Activated T-cell treated with anti-CD3 and anti-CD28 coated beads for 24 hours (primary cell): ENCODE results near the gene TNPO2.

Experiments
- DNase-seq: peaks from one replicate; pipeline ENCODE4 v3.0.0-alpha.2; 2020; ENCODE audit warnings: low read depth

Gene TNPO2

GRCh38 chr19:12723641-12724426 is at the start of gene TNPO2:
TNPO2 (minus strand) TSS chr19:12723932; CDS start chr19:12720977, 2,955 bp downstream.
- peak; percentile 71 for DNase-seq

GRCh38 chr19:12772323-12772722 is 48.6 kb upstream of the TNPO2 start:
- DNase-seq, result no peak

DNA sequence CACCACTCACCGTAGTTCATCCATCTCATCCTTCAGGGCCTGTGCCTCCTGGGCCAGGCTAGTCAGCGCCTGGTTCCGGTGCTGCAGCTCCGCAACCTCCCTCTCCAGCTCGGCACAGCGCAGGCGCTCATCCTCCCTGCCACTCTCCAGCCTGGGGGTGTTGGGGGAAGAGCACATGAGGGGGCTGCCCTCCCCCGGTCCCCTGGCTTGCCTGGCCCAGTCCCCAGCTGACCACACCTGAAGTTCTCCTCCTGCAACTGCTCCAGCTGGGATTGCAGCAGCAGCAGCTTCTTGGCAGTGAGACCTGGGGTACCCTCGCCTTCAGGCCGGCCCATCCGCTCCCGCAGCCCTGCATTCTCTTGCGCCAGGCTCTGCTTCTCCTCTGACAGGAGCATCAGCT is 47.2 kb upstream of the TNPO2 start:
- no peak for DNase-seq

GRCh38 chr19:12769689-12770088 is 46.0 kb upstream of the TNPO2 start:
- no peak for DNase-seq

DNA sequence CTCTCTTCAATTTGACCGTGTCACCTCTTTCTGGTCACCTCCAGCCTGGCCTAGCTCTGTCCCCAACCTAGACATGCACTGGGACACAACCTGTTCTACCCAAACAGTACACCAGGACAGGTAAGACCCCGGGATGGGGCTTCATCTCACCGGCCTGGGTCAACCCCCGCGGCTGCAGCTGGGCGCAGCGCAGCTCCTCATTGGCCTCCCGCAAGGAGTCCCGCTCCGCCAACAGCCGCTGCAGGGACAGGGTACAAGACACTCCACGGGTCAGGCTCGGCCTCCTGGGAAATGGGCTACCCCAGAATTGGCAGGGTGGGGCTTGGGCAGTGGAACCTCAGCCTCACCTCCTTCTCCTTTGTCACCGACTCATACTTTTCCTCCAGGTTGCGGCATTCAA is 43.9 kb upstream of the TNPO2 start:
- no peak for DNase-seq

DNA sequence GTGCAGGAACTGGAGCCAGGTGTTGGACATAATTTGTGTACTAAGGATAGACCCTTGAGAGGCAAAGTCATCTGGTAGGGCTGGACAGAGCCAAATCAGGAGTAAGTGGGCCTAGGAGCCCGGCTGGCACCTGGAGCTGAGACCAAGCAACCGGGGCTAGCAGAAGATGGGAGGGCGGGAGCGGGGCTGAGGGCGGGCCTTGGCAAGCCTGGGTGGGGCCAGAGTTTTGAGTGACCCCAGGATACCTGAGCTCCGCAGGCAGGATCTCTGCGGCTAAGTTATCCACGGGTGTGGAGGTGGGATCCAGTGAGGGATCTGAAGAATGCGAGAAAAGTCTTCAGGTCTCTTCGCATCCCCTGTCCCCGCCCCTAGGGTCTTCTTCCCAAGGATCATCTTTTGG is 43.4 kb upstream of the TNPO2 start:
- DNase-seq, result no peak

- DNase-seq, result peak; percentile 58
Observed at GRCh38 chr19:12766051-12766521, 42.4 kb upstream of the TNPO2 start.

DNA sequence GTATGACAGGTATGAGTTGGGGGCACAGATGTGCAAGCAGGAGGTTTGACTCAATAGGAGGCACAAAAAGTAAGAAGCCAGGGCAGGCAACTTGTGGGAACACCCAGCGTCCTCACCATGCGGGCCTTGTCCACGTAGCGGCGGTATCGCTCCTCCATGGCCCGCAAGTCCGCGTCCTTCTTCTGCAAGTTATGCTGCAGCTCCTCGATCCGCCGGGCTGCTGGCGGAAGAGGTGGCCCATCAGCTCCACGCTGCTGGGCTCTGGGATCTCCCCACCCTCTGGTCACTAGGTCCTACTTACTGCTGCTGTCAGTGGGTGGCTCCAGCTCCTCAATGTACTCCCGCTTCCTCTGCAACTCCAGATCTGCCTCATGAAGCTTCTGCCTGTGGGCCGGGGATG is 41.0 kb upstream of the TNPO2 start:
- no peak for DNase-seq

DNA sequence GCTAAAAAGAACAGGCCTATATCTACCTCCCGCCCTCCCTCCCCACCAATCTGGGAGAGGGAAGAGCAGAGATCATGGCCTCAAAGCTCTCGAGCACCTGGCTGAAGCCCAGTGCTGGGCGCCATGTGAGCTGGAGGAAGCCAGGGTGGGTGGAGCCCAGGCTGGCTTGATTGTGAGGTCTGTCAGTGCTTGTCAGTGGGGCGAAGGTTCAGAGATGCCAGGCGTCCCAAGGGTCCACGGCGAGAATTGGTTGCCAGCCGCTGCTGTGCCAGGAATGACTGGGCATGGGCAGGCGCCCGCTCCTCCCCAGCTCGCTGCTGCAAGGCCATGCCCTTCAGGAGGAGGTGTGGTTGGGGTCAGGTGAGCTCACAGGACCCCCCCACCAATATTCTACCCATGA is 39.4 kb upstream of the TNPO2 start:
- no peak for DNase-seq

- DNase-seq, result no peak
Observed at GRCh38 chr19:12759686-12760085, 36.0 kb upstream of the TNPO2 start.

- DNase-seq, result peak; percentile 54
Observed at GRCh38 chr19:12757544-12758274, 34.0 kb upstream of the TNPO2 start.

DNA sequence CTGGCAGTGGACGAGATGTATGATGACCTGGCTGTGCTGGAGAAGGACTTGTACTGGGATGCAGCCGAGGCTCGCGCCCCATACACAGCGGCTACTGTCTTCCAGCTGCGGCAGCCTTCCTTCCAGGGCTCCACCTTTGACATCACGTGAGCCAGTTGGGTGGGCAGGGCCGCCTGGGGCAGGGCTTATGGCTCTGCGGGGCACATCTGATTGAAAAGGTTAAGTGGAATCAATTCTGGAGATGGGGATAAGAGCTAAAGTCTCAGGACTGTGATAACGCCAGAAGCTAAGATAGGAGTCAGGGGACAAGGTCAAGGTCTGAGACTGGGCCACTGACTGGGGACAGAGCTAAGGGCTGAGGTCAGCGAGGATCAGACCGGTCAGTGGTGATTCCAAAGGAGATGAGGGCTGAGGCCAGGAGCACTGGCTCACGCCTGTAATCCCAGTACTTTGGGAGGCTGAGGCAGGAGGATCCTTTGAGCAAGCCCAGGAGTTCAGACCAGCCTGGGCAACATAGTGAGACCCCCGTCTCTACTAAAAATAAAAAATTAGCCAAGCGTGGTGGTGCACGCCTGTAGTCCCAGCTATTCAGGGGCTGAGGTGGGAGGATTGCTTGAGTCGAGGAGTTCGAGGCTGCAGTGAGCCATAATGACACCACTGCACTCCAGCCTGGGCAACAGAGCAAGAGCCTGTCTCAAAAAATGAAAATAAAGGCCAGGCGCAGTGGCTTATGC is 32.6 kb upstream of the TNPO2 start:
- DNase-seq, result no peak

- no peak for DNase-seq
Observed at GRCh38 chr19:12754465-12755196, 30.9 kb upstream of the TNPO2 start.

- no peak for DNase-seq
Observed at GRCh38 chr19:12752056-12752781, 28.5 kb upstream of the TNPO2 start.

DNA sequence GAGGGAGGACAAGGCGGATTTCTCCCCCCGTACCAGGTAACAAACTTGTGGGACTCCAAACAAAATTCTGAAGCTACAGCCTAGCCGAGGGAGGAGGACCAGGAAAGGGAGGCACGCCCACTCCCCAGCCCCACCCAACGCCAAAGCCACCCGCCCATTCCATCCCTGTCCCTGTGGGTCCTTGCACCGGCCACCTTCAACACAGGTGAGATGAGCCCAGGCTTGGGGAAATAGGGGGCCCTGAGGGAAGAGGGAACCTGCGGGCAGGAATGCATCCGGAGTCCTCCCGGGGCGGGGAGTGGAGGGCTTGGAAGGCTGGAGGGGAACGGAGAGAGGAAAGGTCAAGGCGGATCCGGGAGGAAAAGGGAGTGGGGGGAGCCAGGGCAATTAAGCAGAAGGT is 27.9 kb upstream of the TNPO2 start, which contains the start of gene BEST2:
TSS of gene BEST2 (plus strand) at position 157 of the 400 bp plus-strand sequence. CDS start 802 bp downstream, outside the sequence.
- no peak for DNase-seq

DNA sequence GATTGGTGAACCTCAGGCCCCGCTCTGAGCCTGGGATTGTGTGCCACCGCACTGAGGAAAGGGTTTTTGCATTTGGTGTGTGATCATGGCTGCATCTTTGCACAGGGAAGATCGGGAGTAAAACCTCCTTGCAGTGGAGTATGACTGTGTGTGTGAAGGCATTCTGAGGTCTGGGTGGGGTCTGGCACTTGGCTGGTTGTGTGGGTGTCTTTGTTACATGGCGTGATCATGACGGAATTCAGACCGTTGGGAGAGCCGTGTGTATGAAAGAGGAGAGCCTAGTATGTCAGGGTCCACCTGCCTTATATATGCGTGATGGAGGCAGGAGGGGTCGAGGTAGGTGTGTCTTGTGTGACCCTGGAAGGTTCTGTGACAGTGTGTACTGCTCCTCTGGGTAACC is 27.1 kb upstream of the TNPO2 start:
- DNase-seq, result no peak

DNA sequence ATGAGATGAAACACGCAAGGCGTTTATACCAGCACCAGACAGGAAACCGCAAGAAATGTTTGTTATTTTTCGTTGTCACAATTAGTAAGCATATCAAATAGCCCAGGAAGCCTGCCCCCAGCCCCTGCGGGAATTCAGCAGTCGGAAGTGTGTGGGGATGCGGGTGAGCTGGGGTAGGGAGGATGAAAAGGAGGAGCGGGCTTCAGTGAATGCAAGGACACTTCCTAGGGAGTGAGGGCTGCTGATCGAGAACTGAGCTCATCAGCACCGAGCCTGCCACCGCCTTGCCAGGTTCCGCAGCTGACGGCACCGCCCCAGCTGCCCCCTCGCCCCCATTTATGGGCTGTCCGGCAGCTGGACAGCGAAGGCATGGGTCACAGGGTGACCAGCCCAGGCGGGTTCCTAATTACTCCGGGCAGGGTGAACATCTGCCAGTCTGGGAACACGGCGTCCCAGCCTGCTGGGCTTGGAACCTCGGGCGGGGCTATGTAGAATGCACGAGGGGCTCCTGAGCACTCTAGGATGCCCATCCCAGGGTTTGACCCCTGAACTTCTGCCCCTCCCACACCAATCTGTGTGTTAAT is 26.3 kb upstream of the TNPO2 start:
- no peak for DNase-seq

- no peak for DNase-seq
Observed at GRCh38 chr19:12748489-12748888, 24.8 kb upstream of the TNPO2 start.

DNA sequence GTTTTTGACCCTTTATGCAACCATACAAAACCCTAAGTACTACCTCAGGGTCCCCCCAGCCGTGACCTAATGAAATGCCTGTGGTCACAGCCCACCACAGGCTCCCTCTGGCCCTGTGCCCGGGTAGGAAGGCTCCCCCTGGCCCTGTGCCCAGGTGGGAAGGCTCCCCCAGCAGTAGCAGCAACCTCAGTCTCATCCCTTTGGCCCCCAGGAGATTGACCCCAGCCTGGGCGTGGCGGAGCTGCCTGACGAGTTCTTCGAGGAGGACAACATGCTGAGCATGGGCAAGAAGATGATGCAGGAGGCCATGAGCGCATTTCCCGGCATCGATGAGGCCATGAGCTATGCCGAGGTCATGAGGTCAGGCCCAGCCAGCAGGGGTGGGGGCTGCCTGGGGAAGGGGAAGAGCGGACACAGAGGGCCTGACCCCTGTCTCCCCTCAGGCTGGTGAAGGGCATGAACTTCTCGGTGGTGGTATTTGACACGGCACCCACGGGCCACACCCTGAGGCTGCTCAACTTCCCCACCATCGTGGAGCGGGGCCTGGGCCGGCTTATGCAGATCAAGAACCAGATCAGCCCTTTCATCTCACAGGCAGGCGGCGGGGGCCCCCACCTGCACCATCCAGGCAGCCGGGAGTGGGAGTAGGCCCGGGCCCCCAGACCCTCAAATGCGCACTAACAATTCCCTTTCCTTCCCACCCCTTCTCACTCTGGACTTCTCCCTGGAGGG is 21.6 kb upstream of the TNPO2 start:
- no peak for DNase-seq

DNA sequence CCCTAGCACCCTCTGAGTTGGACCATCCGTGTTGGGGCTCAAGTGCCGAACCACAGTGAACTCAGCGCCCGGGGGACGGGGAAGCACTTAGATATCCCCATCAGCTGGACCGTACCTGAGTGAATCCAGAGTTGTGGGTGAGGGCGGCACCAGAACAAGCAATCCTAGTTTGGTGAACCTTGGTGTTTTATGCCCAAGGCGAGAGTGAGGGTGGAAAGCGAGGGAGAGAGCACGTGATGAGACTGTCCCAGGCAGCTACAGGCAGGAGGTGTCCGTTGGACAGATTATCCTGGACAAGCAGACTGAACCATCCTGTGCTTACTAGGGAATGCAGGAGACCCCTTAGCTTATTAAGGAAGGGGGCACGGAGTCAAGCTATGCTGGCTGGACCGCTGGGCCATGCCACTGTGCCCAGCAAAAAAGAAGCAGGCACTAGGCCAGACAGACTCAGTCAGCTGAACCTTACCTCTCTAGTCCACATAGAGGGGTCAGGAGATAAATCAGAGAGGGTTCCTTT is 14.2 kb upstream of the TNPO2 start:
- DNase-seq, result no peak
